NCI-H2081 (cell line): Measurements from ENCODE around the gene GAPDHS.

Experiments used
- DNase-seq, 2 experiments: peaks; one replicate each; lab custom pipeline; 2025; lab: John Stamatoyannopoulos, UW

Gene GAPDHS

GRCh38 chr19:35557539-35558399 lies 24.5 kb downstream of the GAPDHS start:
- DNase-seq: peak; percentile 4 to 13

GRCh38 chr19:35558400-35559280 lies 25.4 kb downstream of the GAPDHS start:
- DNase-seq: no peak

- DNase-seq: no peak
These were observed 26.0 kb downstream of the GAPDHS start for GRCh38 chr19:35559281-35559659.

GRCh38 chr19:35559781-35560180 lies 26.5 kb downstream of the GAPDHS start:
- no peak for DNase-seq

- DNase-seq: no peak
These were observed 27.0 kb downstream of the GAPDHS start for GRCh38 chr19:35560271-35560670.

- DNase-seq: no peak
These were observed 27.4 kb downstream of the GAPDHS start for GRCh38 chr19:35560677-35561076.

GRCh38 chr19:35561436-35561835 lies 28.2 kb downstream of the GAPDHS start:
- no peak for DNase-seq

GRCh38 chr19:35562336-35562735 lies 29.1 kb downstream of the GAPDHS start:
- DNase-seq: no peak

GRCh38 chr19:35562776-35563175 lies 29.5 kb downstream of the GAPDHS start:
- no peak for DNase-seq

- DNase-seq: no peak
These were observed 30.1 kb downstream of the GAPDHS start, which contains the start of gene ATP4A for GRCh38 chr19:35563207-35563829. Gene ATP4A (minus strand): TSS chr19:35563658. CDS start chr19:35563629, 29 bp downstream.

- no peak for DNase-seq
These were observed 32.0 kb downstream of the GAPDHS start for GRCh38 chr19:35565016-35565856.

- DNase-seq: no peak
These were observed 33.5 kb downstream of the GAPDHS start for GRCh38 chr19:35566738-35567137.

- DNase-seq: no peak
These were observed 36.1 kb downstream of the GAPDHS start for GRCh38 chr19:35569281-35569781.

GRCh38 chr19:35571406-35571965 lies 38.2 kb downstream of the GAPDHS start:
- DNase-seq: no peak

GRCh38 chr19:35577918-35578317 lies 44.7 kb downstream of the GAPDHS start:
- no peak for DNase-seq

- DNase-seq: no peak
These were observed 45.5 kb downstream of the GAPDHS start for GRCh38 chr19:35578707-35579106.

- DNase-seq: no peak
These were observed 49.5 kb downstream of the GAPDHS start for GRCh38 chr19:35582760-35583159.

- no peak for DNase-seq
These were observed 52.6 kb downstream of the GAPDHS start, which contains the start of gene PMIS2 for GRCh38 chr19:35585848-35586247. Gene PMIS2 (plus strand): TSS chr19:35586173. CDS start chr19:35586260, 87 bp downstream.

GRCh38 chr19:35587321-35587720 lies 54.1 kb downstream of the GAPDHS start:
- DNase-seq: no peak

GRCh38 chr19:35590875-35591274 lies 57.6 kb downstream of the GAPDHS start:
- no peak for DNase-seq

GRCh38 chr19:35592226-35592625 lies 59.0 kb downstream of the GAPDHS start:
- peak in 1 of 2 experiments; percentile 19 for DNase-seq
